Measurements from ENCODE around the gene CMTM7. TPM values are rescaled to one million over a fixed set of nuclear protein-coding genes. Genes with fewer than 3 reads are reported as not detected.

Gene CMTM7
- total and polyA plus RNA-seq, 2 of the 8 experiments (the other 6 are each of a cell fraction or from before 2014, with no cell fraction given), result 33.3 to 65.8 TPM

DNA sequence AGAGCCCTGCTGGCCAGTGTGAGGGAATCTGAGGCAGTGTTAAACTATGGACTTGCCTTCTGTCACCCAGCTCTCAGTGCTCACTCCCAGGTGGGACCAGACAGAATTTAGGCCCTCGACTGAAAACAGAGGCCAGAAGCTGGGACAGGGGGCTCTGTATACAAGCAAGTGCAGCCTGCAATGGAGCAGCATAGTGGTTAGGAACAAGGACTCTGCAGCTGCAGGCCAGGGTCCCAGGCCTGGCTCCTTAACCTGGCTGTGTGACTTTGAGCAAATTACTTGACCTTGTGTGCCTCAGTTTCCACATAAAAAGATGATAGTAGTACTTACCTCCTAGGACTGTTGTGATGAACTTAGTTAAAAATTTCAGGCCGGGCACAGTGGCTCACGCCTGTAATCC is 39.8 kb downstream of the CMTM7 start:
- no peak overlapping the region for H4K91ac ChIP-seq (replicated peaks; ENCODE audit: insufficient read length, low read length)
- H2BK5ac ChIP-seq (ENCODE audit: low read depth, low read length), result no peak overlapping the region
- no peak overlapping the region for H2AK5ac ChIP-seq (ENCODE audit: low read depth, low read length)
- peaks cover 0 to 3% (median 1%) of the 10 kb centered on the region in 4 experiments; a peak in 1 of 7 replicates for H3K4me1 ChIP-seq (replicated peaks in 1 of 4; ENCODE audit: control insufficient read depth in 3 of 4, insufficient read depth in 4 of 4, low read length in 3 of 4)
- no peaks in the 10 kb centered on the region for H3K23me2 ChIP-seq (ENCODE audit: low read depth, low read length)
- H3K79me1 ChIP-seq (ENCODE audit: low read depth, low read length), result peaks cover 2% of the 10 kb centered on the region; the same call in 1 of the 2 replicates
- ChIA-PET POLR2A (ENCODE audit: partially characterized antibody) (no interaction called here), CTCF (ENCODE audit: partially characterized antibody) (interaction anchor here (1.1 to 1.3 kb wide), 2 partner anchors 23 to 55 kb away, joined by 3 to 5 read pairs; no protein-coding TSS in a partner anchor)
- H3K4ac ChIP-seq (replicated peaks; ENCODE audit: insufficient read length, low read depth, low read length), result no peak overlapping the region
- H3K79me2 ChIP-seq (ENCODE audit: control insufficient read depth in 1 of 2, insufficient read depth in 2 of 2, low read length in 2 of 2), result peaks cover 0 to 8% of the 10 kb centered on the region in 2 experiments; a peak in 1 of 4 replicates
- no peak overlapping the region for H3K27ac ChIP-seq (ENCODE audit: low read depth, low read length)
- no peak overlapping the region for H3K14ac ChIP-seq (ENCODE audit: insufficient read length)
- no peak overlapping the region for H3K4me2 ChIP-seq (ENCODE audit: insufficient read depth in 1 of 2, low read depth in 2 of 2, low read length in 2 of 2)
- FAIRE-seq (no peak), DNase-seq (ENCODE audit: low read depth in 1 of 2, low spot score in 2 of 2) (peak in 1 of 2 experiments; percentile 26)
- WGBS, 2 experiments (ENCODE audit: extremely low coverage in 1 of 2, insufficient coverage in 1 of 2, insufficient read length in 1 of 2, insufficient replicate concordance in 2 of 2, low coverage in 1 of 2, low lambda C conversion rate in 2 of 2, missing lambda C conversion rate in 1 of 2), result 89% methylated on average over 3 of the region's 3 CpGs; no CpG with 5 or more reads in 1 of the 2 experiments
- no peaks in the 10 kb centered on the region for H3K27me3 ChIP-seq (replicated peaks in 1 of 4; ENCODE audit: control insufficient read depth in 3 of 4, extremely low read depth in 1 of 4, insufficient read depth in 3 of 4, low read length in 3 of 4)
- no peak overlapping the region for H3K56ac ChIP-seq (replicated peaks; ENCODE audit: insufficient read length, low read depth, low read length)
- H3K9ac ChIP-seq (replicated peaks in 1 of 4; ENCODE audit: extremely low read depth in 1 of 4, low read depth in 3 of 4, low read length in 3 of 4), result no peak overlapping the region
- H4K20me1 ChIP-seq (replicated peaks in 1 of 2; ENCODE audit: control insufficient read depth in 1 of 2, insufficient read depth in 2 of 2, low read length in 2 of 2), result peaks cover 3 to 6% of the 10 kb centered on the region in 2 experiments
- H2BK20ac ChIP-seq (ENCODE audit: low read length), result no peak overlapping the region
- no peak for TF ChIP-seq KDM1A (IDR thresholded peaks at IDR 0.05; ENCODE audit: borderline replicate concordance, low read length)
- no peak for TF ChIP-seq KDM5A (IDR thresholded peaks at IDR 0.05; ENCODE audit: low read length)
- no peak for TF ChIP-seq SP2 (IDR thresholded peaks at IDR 0.05; ENCODE audit: low read length)
- no peak for TF ChIP-seq MAX (IDR thresholded peaks at IDR 0.05)
- TF ChIP-seq ZNF274 (IDR thresholded peaks at IDR 0.05; ENCODE audit: borderline replicate concordance, extremely low read depth, low read length), result no peak
- no peak for TF ChIP-seq CREB1 (IDR thresholded peaks at IDR 0.05)
- no peak overlapping the region for H3K4me3 ChIP-seq (ENCODE audit: extremely low read depth in 1 of 4, insufficient read depth in 2 of 4, low read depth in 3 of 4, low read length in 4 of 4)
- H2BK15ac ChIP-seq (ENCODE audit: low read length), result no peak overlapping the region
- no peak overlapping the region for H3K18ac ChIP-seq (ENCODE audit: extremely low read depth, low read length)
- H4K8ac ChIP-seq (ENCODE audit: extremely low read depth, insufficient read depth, low read length), result no peak overlapping the region
- H3K36me3 ChIP-seq (ENCODE audit: control insufficient read depth in 2 of 4, insufficient read depth in 4 of 4, low read length in 3 of 4), result no peaks in the 10 kb centered on the region
- H2BK120ac ChIP-seq (replicated peaks; ENCODE audit: low read depth, low read length), result no peak overlapping the region
- H3K9me3 ChIP-seq (ENCODE audit: insufficient read depth in 2 of 2, low read depth in 1 of 2, low read length in 1 of 2), result no peaks in the 10 kb centered on the region
- H2AFZ ChIP-seq (ENCODE audit: low read length), result no peak overlapping the region
- H3K23ac ChIP-seq (ENCODE audit: insufficient read length), result no peak overlapping the region
- no peak overlapping the region for H2BK12ac ChIP-seq (ENCODE audit: low read depth, low read length)
- no peak overlapping the region for H4K5ac ChIP-seq (ENCODE audit: insufficient read length, low read depth, low read length)
